ENCODE measurements around the gene AIFM1.

AIFM1 gene

GRCh38 chrX:130093271-130093670 lies 72.4 kb downstream of the AIFM1 start:
- no peak for DNase-seq (ENCODE audit: low read depth)

GRCh38 chrX:130091980-130092522 lies 73.6 kb downstream of the AIFM1 start:
- DNase-seq (ENCODE audit: low read depth) = no peak

GRCh38 chrX:130090364-130090763 lies 75.3 kb downstream of the AIFM1 start:
- DNase-seq (ENCODE audit: low read depth) = no peak

- DNase-seq (ENCODE audit: low read depth) = no peak
Measured at GRCh38 chrX:130086447-130087206, 79.0 kb downstream of the AIFM1 start.

GRCh38 chrX:130085551-130086446 lies 79.8 kb downstream of the AIFM1 start:
- no peak for DNase-seq (ENCODE audit: low read depth)

GRCh38 chrX:130084631-130085237 lies 80.9 kb downstream of the AIFM1 start:
- DNase-seq (ENCODE audit: low read depth) = no peak

GRCh38 chrX:130083656-130084382 lies 81.8 kb downstream of the AIFM1 start:
- DNase-seq (ENCODE audit: low read depth) = no peak

- no peak for DNase-seq (ENCODE audit: low read depth)
Measured at GRCh38 chrX:130083107-130083490, 82.5 kb downstream of the AIFM1 start.

GRCh38 chrX:130082244-130083106 lies 83.2 kb downstream of the AIFM1 start:
- no peak for DNase-seq (ENCODE audit: low read depth)

GRCh38 chrX:130081421-130082045 lies 84.1 kb downstream of the AIFM1 start:
- DNase-seq (ENCODE audit: low read depth) = no peak

GRCh38 chrX:130080791-130081367 lies 84.8 kb downstream of the AIFM1 start:
- no peak for DNase-seq (ENCODE audit: low read depth)

GRCh38 chrX:130079824-130080406 lies 85.7 kb downstream of the AIFM1 start:
- DNase-seq (ENCODE audit: low read depth) = no peak
